Smooth muscle cell (in vitro differentiated cells): ENCODE results near the gene CSTPP1. TPM values are rescaled to one million over a fixed set of nuclear protein-coding genes. Genes with fewer than 3 reads are reported as not detected.

Source experiments
- DNase-seq: peaks from one replicate; lab custom pipeline; 2025; ENCODE audit not compliant: unreplicated experiment; lab: John Stamatoyannopoulos, UW
- H2AFZ ChIP-seq: fragments of 200-600 bp; sonication (generic); 2 replicates; pipeline ENCODE4 v1.6.0; 2016; ENCODE audit warnings: antibody characterized with exemption, low read depth, mild to moderate bottlenecking
- H3F3A ChIP-seq: fragments of 200-600 bp; sonication (generic); 2 replicates; pipeline ENCODE4 v1.6.0; 2017; ENCODE audit warnings: antibody characterized with exemption, low read depth
- H3K27ac ChIP-seq: fragments of 200-600 bp; sonication (generic); 2 replicates; pipeline ENCODE4 v1.5.1; 2016; ENCODE audit warnings: low read depth, mild to moderate bottlenecking
- H3K27me3 ChIP-seq: fragments of 200-600 bp; sonication (generic); 2 replicates; pipeline ENCODE4 v1.6.1; 2016; ENCODE audit warnings: low read depth, mild to moderate bottlenecking
- H3K36me3 ChIP-seq: fragments of 200-600 bp; sonication (generic); 2 replicates; pipeline ENCODE4 v1.5.1; 2016; ENCODE audit warnings: low read depth
- H3K4me1 ChIP-seq: fragments of 200-600 bp; sonication (generic); 2 replicates; pipeline ENCODE4 v1.5.1; 2016; ENCODE audit warnings: low read depth
- H3K4me2 ChIP-seq: fragments of 200-600 bp; sonication (generic); 2 replicates; pipeline ENCODE4 v1.6.0; 2016; ENCODE audit warnings: mild to moderate bottlenecking
- H3K4me3 ChIP-seq: fragments of 200-600 bp; sonication (generic); 2 replicates; pipeline ENCODE4 v1.5.1; 2016; ENCODE audit warnings: mild to moderate bottlenecking
- H3K79me2 ChIP-seq: fragments of 200-600 bp; sonication (generic); 2 replicates; pipeline ENCODE4 v1.6.0; 2016; ENCODE audit warnings: low read depth, mild to moderate bottlenecking
- H3K9ac ChIP-seq: fragments of 200-600 bp; sonication (generic); 2 replicates; pipeline ENCODE4 v1.6.0; 2016; ENCODE audit warnings: low read depth
- H3K9me3 ChIP-seq: fragments of 200-600 bp; sonication (generic); replicated peaks from 2 replicates; pipeline ENCODE4 v1.5.1; 2016; ENCODE audit warnings: low read depth
- H4K20me1 ChIP-seq: fragments of 200-600 bp; sonication (generic); 2 replicates; pipeline ENCODE4 v1.6.0; 2016; ENCODE audit warnings: low read depth
- CTCF ChIP-seq: fragments of 200-600 bp; sonication (generic); IDR thresholded peaks from 2 replicates; pipeline ENCODE4 v1.5.1; 2017; ENCODE audit warnings: borderline replicate concordance, mild to moderate bottlenecking, antibody characterized with exemption; ENCODE audit not compliant: insufficient read depth, poor library complexity, severe bottlenecking
- WGBS: methylation state at CpG from one replicate; pipeline ENCODE4 v1.1.7; 2016; ENCODE audit warnings: low lambda C conversion rate; 5-methylcytosine and 5-hydroxymethylcytosine counted together
- polyA plus RNA-seq: library from polyadenylated mRNA; unstranded; fragments of >200 nt; fragmentation: Nextera tagmentation; extraction: Ambion mirVana; gene quantifications from 2 replicates; pipeline ENCODE4 v1.2.1, GENCODE V29; 2016
- total RNA-seq: library from RNA; depleted of rRNA; stranded (reverse); fragments of >200 nt; gene quantifications from 2 replicates; pipeline ENCODE4 v1.2.3, GENCODE V29; 2014

CSTPP1 gene
- total and polyA plus RNA-seq, 2 experiments from 2014 or later: 37.4 to 44.8 TPM

DNA sequence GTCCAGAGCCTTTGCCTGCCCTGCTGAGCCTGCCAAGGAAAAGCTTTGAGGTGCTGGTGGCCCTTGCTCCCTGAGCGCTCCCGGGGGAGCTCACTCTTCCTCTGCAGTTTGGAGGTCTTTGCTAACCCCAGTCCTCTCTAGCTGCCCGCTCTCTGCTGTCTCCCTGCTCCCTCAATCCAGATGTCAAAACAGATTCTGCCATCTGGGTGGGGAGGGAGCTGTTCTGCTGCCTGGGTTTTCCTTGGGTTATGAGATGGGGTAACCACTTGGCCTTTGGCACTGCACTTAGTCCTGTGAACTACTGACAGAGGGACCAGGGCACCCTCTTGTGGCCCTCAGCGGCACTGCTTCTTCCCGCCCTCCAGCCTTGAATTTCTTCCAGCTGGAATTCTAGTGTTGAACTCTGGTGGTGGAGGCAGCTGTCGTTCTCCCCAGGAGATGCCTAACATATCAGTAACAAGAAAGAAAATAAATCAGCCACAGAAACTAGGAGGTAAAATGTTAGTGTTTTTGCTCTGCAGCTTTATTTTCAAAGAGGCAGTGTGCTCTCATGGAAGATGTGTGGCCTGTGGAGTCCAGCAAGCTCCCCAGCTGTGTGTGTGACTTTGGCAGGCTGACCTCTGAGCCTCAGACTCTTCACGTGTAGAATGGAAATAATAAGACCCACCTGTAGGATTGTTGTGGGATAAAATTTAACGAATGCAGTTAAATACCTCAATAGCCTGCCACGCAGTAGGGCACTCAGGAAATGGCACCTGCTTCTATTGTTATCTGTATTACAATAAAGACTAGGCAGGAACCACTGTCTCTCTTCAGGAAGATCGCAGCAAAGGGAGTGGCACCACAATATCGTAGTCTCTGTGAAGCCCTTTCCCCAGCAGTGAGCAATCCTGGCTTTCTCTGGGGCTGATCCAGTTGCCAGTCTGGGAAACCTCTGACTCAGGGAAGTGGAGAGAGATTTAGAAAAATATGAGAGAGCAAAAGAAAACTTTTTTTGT is 216.7 kb downstream of the CSTPP1 start:
- Histone ChIP-seq H3K4me2 (no peak overlapping the region), H3F3A (no peaks in the 10 kb centered on the region), H3K9me3 (no peaks in the 10 kb centered on the region), H3K79me2 (no peaks in the 10 kb centered on the region), H3K27me3 (no peaks in the 10 kb centered on the region), H3K4me3 (no peak overlapping the region), H2AFZ (no peak overlapping the region), H3K4me1 (no peaks in the 10 kb centered on the region), H3K9ac (no peak overlapping the region), H3K27ac (no peak overlapping the region), H3K36me3 (no peaks in the 10 kb centered on the region), H4K20me1 (peaks cover 15% of the 10 kb centered on the region)
- 54% methylated on average over 11 of the region's 11 CpGs for WGBS
- peak; percentile 95 for TF ChIP-seq CTCF
- peak; percentile 54 for DNase-seq

DNA sequence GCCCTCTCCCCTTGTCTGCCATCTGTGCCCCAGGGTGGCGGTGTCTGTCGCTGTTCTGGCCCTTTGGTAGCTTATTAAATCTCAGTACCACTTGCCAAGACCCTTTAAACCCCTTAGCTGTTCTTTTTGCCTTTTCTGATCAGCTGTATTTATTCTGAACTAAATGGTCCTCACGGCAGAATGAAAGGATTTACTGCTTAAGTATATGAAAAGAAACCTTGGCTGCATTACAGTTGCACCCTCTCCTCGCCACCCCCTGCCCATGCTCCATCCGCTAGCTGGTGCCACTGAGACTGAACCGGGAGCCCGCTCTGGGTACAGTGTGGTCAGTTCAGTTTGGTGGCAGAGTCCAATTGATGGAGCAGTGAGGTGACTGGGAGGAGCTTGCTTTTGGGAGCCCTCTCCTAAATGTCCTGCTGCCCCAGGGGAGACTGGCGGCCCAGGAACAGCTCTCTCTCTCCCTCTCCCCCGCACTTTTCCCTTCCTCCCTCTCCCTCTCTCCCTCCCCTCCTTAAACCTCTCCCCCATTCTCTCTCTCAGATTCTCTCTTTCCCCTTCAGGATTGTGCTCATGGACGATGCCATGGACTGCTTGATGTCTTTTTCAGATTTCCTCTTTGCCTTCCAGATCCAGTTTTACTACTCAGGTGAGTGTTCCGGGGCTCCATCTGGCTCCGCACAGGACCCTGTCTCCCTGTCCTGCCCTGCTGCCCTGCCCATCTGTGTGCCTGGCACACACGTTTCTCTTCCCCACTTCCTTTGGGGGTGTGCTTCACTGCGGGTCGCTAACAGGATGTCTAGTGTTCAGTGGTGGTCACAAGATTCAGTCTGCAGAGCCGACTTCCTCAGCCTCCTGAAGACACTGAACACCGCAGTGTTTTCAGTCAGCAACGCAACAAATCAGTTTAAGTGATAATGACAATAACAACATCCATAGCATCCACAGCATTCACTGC is 218.3 kb downstream of the CSTPP1 start:
- TF ChIP-seq CTCF: no peak
- no peaks in the 10 kb centered on the region for H3F3A ChIP-seq
- H4K20me1 ChIP-seq: peaks cover 15% of the 10 kb centered on the region
- no peaks in the 10 kb centered on the region for H3K27me3 ChIP-seq
- H3K79me2 ChIP-seq: no peaks in the 10 kb centered on the region
- no peak overlapping the region for H3K4me3 ChIP-seq
- no peak overlapping the region for H3K27ac ChIP-seq
- DNase-seq: no peak
- H3K4me2 ChIP-seq: no peak overlapping the region
- H2AFZ ChIP-seq: no peak overlapping the region
- WGBS: 89% methylated on average over 18 of the region's 18 CpGs
- H3K9me3 ChIP-seq: no peaks in the 10 kb centered on the region
- H3K9ac ChIP-seq: no peak overlapping the region
- H3K4me1 ChIP-seq: no peaks in the 10 kb centered on the region
- no peaks in the 10 kb centered on the region for H3K36me3 ChIP-seq

DNA sequence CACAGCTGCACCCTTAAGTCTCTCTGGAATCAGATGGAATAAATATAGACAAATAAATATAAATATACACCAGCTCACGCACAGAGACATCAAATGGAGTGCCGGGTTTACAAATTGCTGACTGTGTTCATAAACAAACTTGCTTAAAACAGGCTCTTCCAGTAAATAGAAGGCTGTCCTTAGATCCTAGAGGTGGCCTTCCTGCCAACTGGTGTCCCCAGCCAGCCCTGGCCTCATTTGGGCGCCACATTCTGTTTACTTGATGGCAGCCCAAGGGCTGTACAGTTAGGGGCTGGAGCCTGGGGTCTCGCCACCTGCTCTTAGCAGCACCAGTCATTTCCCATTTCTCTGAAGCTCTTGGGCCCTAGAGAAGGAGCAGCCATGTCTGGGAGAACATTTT is 219.3 kb downstream of the CSTPP1 start:
- Histone ChIP-seq H3K4me3 (no peak overlapping the region), H3K36me3 (no peaks in the 10 kb centered on the region), H3K4me1 (no peaks in the 10 kb centered on the region), H3F3A (no peaks in the 10 kb centered on the region), H2AFZ (no peak overlapping the region), H3K4me2 (no peak overlapping the region), H4K20me1 (peaks cover 15% of the 10 kb centered on the region), H3K27ac (no peak overlapping the region), H3K79me2 (no peaks in the 10 kb centered on the region), H3K9ac (no peak overlapping the region), H3K27me3 (no peaks in the 10 kb centered on the region), H3K9me3 (no peaks in the 10 kb centered on the region)
- no peak for DNase-seq
- whole genome bisulfite sequencing: 89% methylated on average over 4 of the region's 4 CpGs
- TF ChIP-seq CTCF: no peak
